ENCODE results near the gene ZFR2.

The ZFR2 gene

DNA sequence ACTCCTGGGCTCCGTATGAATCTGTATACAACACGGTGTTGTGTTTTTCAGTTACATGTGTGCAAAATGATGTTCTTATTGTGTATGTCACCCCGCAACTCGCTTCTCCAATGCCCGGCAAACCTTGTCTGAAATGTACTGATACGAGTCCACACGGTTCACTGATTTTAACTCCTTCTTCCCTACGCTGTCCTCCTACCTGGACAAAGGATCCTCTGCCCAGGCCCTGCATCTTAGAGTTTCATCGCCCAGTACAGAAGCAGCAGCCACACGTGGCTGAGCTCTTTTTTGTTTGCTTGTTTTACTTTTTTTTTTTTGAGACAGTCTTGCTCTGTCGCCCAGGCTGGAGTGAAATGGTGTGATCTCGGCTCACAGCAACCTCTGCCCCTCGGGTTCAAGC, 28.9 kb downstream of the ZFR2 start:
- H2BK5ac ChIP-seq (ENCODE audit: low read length): no peak overlapping the region
- H2BK120ac ChIP-seq (ENCODE audit: low read depth, low read length): no peak overlapping the region
- no peaks in the 10 kb centered on the region for H3K79me1 ChIP-seq (ENCODE audit: low read length)
- no peak overlapping the region for H4K8ac ChIP-seq (ENCODE audit: low read depth, low read length)
- no peak overlapping the region for H2BK15ac ChIP-seq (replicated peaks; ENCODE audit: low read depth)
- H3K27ac ChIP-seq (ENCODE audit: low read depth, low read length): no peak overlapping the region
- H3K79me2 ChIP-seq (ENCODE audit: control insufficient read depth, insufficient read depth, low read length): no peaks in the 10 kb centered on the region
- H3K56ac ChIP-seq (ENCODE audit: low read length): no peak overlapping the region
- no peak overlapping the region for H3K4me3 ChIP-seq (ENCODE audit: low read length)
- no peak overlapping the region for H3K4me2 ChIP-seq (ENCODE audit: low read length)
- H3K9ac ChIP-seq (ENCODE audit: low read length): no peak overlapping the region
- no peaks in the 10 kb centered on the region for H3K4me1 ChIP-seq (ENCODE audit: control insufficient read depth, low read depth, low read length)
- H3K18ac ChIP-seq (ENCODE audit: low read length): no peak overlapping the region
- H4K5ac ChIP-seq (ENCODE audit: low read length): no peak overlapping the region
- no peak overlapping the region for H2AK5ac ChIP-seq (ENCODE audit: low read length)
- no peaks in the 10 kb centered on the region for H3K27me3 ChIP-seq (ENCODE audit: insufficient read depth, low read length, poor library complexity)
- no CpG with 5 or more reads among the region's 13 CpGs for WGBS (ENCODE audit: extremely low coverage, insufficient coverage, low lambda C conversion rate)
- H3K36me3 ChIP-seq (ENCODE audit: control insufficient read depth, insufficient read depth, low read length): no peaks in the 10 kb centered on the region
- H3K4ac ChIP-seq (ENCODE audit: low read depth, low read length): no peak overlapping the region
- DNase-seq: no peak
- H3K23ac ChIP-seq (ENCODE audit: low read length): no peak overlapping the region

DNA sequence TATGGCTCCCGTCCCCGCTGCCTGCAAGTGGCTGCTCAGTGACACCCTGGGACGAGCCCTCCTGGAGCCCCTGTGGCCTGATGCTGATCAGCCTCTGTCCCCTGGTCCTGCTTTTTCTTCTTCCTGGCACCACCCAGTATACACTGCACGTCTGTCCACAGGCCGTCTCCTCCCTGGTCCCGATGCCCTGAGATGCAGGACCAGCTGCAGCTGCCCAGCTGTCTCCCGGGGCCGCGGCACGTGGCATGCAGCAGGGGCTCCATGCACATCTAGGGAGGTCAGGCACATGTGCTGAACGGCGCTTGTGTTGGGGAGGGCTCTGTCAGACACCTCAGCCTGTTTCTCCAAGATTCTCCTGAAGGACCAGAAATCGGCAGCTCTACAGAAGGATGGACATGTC, 30.2 kb downstream of the ZFR2 start:
- no peaks in the 10 kb centered on the region for H3K27me3 ChIP-seq (ENCODE audit: insufficient read depth, low read length, poor library complexity)
- H3K4me3 ChIP-seq (ENCODE audit: low read length): no peak overlapping the region
- H3K56ac ChIP-seq (ENCODE audit: low read length): no peak overlapping the region
- no peak for DNase-seq
- H4K5ac ChIP-seq (ENCODE audit: low read length): no peak overlapping the region
- no peak overlapping the region for H3K18ac ChIP-seq (ENCODE audit: low read length)
- H4K8ac ChIP-seq (ENCODE audit: low read depth, low read length): no peak overlapping the region
- no peak overlapping the region for H2BK120ac ChIP-seq (ENCODE audit: low read depth, low read length)
- WGBS (ENCODE audit: extremely low coverage, insufficient coverage, low lambda C conversion rate): no CpG with 5 or more reads among the region's 13 CpGs
- no peaks in the 10 kb centered on the region for H3K4me1 ChIP-seq (ENCODE audit: control insufficient read depth, low read depth, low read length)
- no peak overlapping the region for H2BK15ac ChIP-seq (replicated peaks; ENCODE audit: low read depth)
- no peak overlapping the region for H3K9ac ChIP-seq (ENCODE audit: low read length)
- no peaks in the 10 kb centered on the region for H3K79me2 ChIP-seq (ENCODE audit: control insufficient read depth, insufficient read depth, low read length)
- H3K23ac ChIP-seq (ENCODE audit: low read length): no peak overlapping the region
- H3K27ac ChIP-seq (ENCODE audit: low read depth, low read length): no peak overlapping the region
- no peak overlapping the region for H3K4me2 ChIP-seq (ENCODE audit: low read length)
- no peaks in the 10 kb centered on the region for H3K79me1 ChIP-seq (ENCODE audit: low read length)
- no peak overlapping the region for H2AK5ac ChIP-seq (ENCODE audit: low read length)
- H3K4ac ChIP-seq (ENCODE audit: low read depth, low read length): no peak overlapping the region
- no peaks in the 10 kb centered on the region for H3K36me3 ChIP-seq (ENCODE audit: control insufficient read depth, insufficient read depth, low read length)
- H2BK5ac ChIP-seq (ENCODE audit: low read length): no peak overlapping the region

DNA sequence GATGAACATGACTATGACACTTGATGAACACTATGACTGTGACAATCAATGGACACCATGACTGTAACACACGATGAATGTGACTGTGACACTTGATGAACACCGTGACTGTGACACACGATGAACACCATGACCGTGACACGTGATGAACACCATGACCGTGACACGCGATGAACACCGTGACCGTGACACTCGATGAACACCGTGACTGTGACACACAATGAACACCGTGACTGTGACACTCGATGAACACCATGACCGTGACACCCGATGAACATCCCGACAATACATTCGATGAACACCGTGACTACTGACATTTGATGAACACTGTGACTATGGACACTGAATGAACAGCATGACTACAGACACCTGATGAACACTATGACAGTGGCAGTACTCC, 30.9 kb downstream of the ZFR2 start:
- Histone ChIP-seq H3K18ac (ENCODE audit: low read length) (no peak overlapping the region), H2BK15ac (replicated peaks; ENCODE audit: low read depth) (no peak overlapping the region), H3K23ac (ENCODE audit: low read length) (no peak overlapping the region), H3K27ac (ENCODE audit: low read depth, low read length) (no peak overlapping the region), H3K27me3 (ENCODE audit: insufficient read depth, low read length, poor library complexity) (no peaks in the 10 kb centered on the region), H4K5ac (ENCODE audit: low read length) (no peak overlapping the region), H2BK5ac (ENCODE audit: low read length) (no peak overlapping the region), H2AK5ac (ENCODE audit: low read length) (no peak overlapping the region), H3K79me2 (ENCODE audit: control insufficient read depth, insufficient read depth, low read length) (no peaks in the 10 kb centered on the region), H3K9ac (ENCODE audit: low read length) (no peak overlapping the region), H4K8ac (ENCODE audit: low read depth, low read length) (no peak overlapping the region), H3K4ac (ENCODE audit: low read depth, low read length) (no peak overlapping the region), H3K4me3 (ENCODE audit: low read length) (no peak overlapping the region), H3K4me1 (ENCODE audit: control insufficient read depth, low read depth, low read length) (no peaks in the 10 kb centered on the region), H2BK120ac (ENCODE audit: low read depth, low read length) (no peak overlapping the region), H3K56ac (ENCODE audit: low read length) (no peak overlapping the region), H3K79me1 (ENCODE audit: low read length) (no peaks in the 10 kb centered on the region), H3K36me3 (ENCODE audit: control insufficient read depth, insufficient read depth, low read length) (no peaks in the 10 kb centered on the region), H3K4me2 (ENCODE audit: low read length) (no peak overlapping the region)
- no CpG with 5 or more reads among the region's 19 CpGs for WGBS (ENCODE audit: extremely low coverage, insufficient coverage, low lambda C conversion rate)
- no peak for DNase-seq

DNA sequence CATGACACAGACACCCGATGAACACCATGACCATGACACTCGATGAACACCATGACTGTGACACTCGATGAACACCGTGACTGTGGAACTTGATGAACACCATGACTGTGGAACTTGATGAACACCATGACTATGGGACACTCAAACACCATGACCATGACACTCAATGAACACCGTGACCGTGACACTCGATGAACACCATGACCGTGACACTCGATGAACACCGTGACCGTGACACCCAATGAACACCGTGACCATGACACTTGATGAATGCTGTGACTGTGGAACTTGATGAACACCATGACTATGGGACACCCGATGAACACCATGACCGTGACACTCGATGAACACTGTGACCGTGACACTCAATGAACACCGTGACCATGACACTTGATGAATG, 31.5 kb downstream of the ZFR2 start:
- Histone ChIP-seq H3K36me3 (ENCODE audit: control insufficient read depth, insufficient read depth, low read length) (no peaks in the 10 kb centered on the region), H3K79me2 (ENCODE audit: control insufficient read depth, insufficient read depth, low read length) (no peaks in the 10 kb centered on the region), H3K79me1 (ENCODE audit: low read length) (no peaks in the 10 kb centered on the region), H3K4me2 (ENCODE audit: low read length) (no peak overlapping the region), H2BK15ac (replicated peaks; ENCODE audit: low read depth) (no peak overlapping the region), H3K4me1 (ENCODE audit: control insufficient read depth, low read depth, low read length) (no peaks in the 10 kb centered on the region), H3K4me3 (ENCODE audit: low read length) (no peak overlapping the region), H4K8ac (ENCODE audit: low read depth, low read length) (no peak overlapping the region), H2BK120ac (ENCODE audit: low read depth, low read length) (no peak overlapping the region), H3K9ac (ENCODE audit: low read length) (no peak overlapping the region), H3K4ac (ENCODE audit: low read depth, low read length) (no peak overlapping the region), H4K5ac (ENCODE audit: low read length) (no peak overlapping the region), H3K27me3 (ENCODE audit: insufficient read depth, low read length, poor library complexity) (no peaks in the 10 kb centered on the region), H3K27ac (ENCODE audit: low read depth, low read length) (no peak overlapping the region), H3K23ac (ENCODE audit: low read length) (no peak overlapping the region), H2BK5ac (ENCODE audit: low read length) (no peak overlapping the region), H3K56ac (ENCODE audit: low read length) (no peak overlapping the region), H3K18ac (ENCODE audit: low read length) (no peak overlapping the region), H2AK5ac (ENCODE audit: low read length) (no peak overlapping the region)
- no peak for DNase-seq
- WGBS (ENCODE audit: extremely low coverage, insufficient coverage, low lambda C conversion rate): no CpG with 5 or more reads among the region's 17 CpGs

DNA sequence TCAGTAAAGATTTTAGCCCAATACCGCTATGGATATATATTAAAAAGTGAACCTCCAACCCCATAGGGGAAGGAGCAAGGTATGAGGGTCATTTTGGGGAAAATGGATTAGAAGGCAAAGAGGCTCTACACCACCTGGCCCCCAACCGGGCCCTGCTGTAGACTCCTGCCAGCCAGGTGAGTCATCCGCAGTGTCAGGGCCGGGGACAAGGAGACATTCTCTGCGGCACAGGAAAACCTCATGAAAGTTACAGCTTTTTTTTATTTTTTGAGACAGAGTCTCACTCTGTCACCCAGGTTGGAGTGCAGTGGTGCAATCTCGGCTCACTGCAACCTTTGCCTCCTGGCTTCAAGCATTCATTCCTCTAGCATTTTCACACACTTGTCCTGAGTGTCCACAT, 32.0 kb downstream of the ZFR2 start:
- Histone ChIP-seq H2BK120ac (ENCODE audit: low read depth, low read length) (no peak overlapping the region), H4K5ac (ENCODE audit: low read length) (no peak overlapping the region), H3K79me2 (ENCODE audit: control insufficient read depth, insufficient read depth, low read length) (no peaks in the 10 kb centered on the region), H3K79me1 (ENCODE audit: low read length) (no peaks in the 10 kb centered on the region), H3K4ac (ENCODE audit: low read depth, low read length) (no peak overlapping the region), H2BK15ac (replicated peaks; ENCODE audit: low read depth) (no peak overlapping the region), H3K4me1 (ENCODE audit: control insufficient read depth, low read depth, low read length) (no peaks in the 10 kb centered on the region), H2AK5ac (ENCODE audit: low read length) (no peak overlapping the region), H3K27ac (ENCODE audit: low read depth, low read length) (no peak overlapping the region), H3K18ac (ENCODE audit: low read length) (no peak overlapping the region), H3K9ac (ENCODE audit: low read length) (no peak overlapping the region), H3K36me3 (ENCODE audit: control insufficient read depth, insufficient read depth, low read length) (no peaks in the 10 kb centered on the region), H2BK5ac (ENCODE audit: low read length) (no peak overlapping the region), H3K27me3 (ENCODE audit: insufficient read depth, low read length, poor library complexity) (no peaks in the 10 kb centered on the region), H3K23ac (ENCODE audit: low read length) (no peak overlapping the region), H3K56ac (ENCODE audit: low read length) (no peak overlapping the region), H3K4me3 (ENCODE audit: low read length) (no peak overlapping the region), H4K8ac (ENCODE audit: low read depth, low read length) (no peak overlapping the region), H3K4me2 (ENCODE audit: low read length) (no peak overlapping the region)
- WGBS (ENCODE audit: extremely low coverage, insufficient coverage, low lambda C conversion rate): no CpG with 5 or more reads among the region's 6 CpGs
- no peak for DNase-seq

DNA sequence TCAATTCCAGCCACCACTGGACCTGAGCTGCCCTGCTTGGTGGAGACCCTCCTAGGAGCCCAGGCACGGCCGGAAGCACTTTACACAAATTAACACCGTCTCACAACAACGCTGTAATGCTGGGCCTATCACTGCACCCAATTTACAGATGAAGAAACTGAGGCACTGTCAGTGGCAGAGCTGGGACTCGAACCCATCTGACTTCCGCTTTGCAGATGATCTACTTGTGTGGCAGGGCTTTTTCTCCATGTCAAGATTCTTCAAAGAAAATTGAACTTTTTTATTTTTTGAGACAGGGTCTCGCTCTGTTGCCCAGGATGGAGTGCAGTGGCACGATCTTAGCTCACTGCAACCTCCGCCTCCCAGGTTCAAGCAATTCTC, 33.8 kb downstream of the ZFR2 start:
- Histone ChIP-seq H3K4ac (ENCODE audit: low read depth, low read length) (no peak overlapping the region), H3K18ac (ENCODE audit: low read length) (no peak overlapping the region), H3K36me3 (ENCODE audit: control insufficient read depth, insufficient read depth, low read length) (no peaks in the 10 kb centered on the region), H2AK5ac (ENCODE audit: low read length) (no peak overlapping the region), H2BK120ac (ENCODE audit: low read depth, low read length) (no peak overlapping the region), H3K4me1 (ENCODE audit: control insufficient read depth, low read depth, low read length) (no peaks in the 10 kb centered on the region), H4K8ac (ENCODE audit: low read depth, low read length) (no peak overlapping the region), H3K27ac (ENCODE audit: low read depth, low read length) (no peak overlapping the region), H3K4me2 (ENCODE audit: low read length) (no peak overlapping the region), H3K9ac (ENCODE audit: low read length) (no peak overlapping the region), H3K27me3 (ENCODE audit: insufficient read depth, low read length, poor library complexity) (no peaks in the 10 kb centered on the region), H2BK15ac (replicated peaks; ENCODE audit: low read depth) (no peak overlapping the region), H4K5ac (ENCODE audit: low read length) (no peak overlapping the region), H3K4me3 (ENCODE audit: low read length) (no peak overlapping the region), H3K79me1 (ENCODE audit: low read length) (no peaks in the 10 kb centered on the region), H2BK5ac (ENCODE audit: low read length) (no peak overlapping the region), H3K79me2 (ENCODE audit: control insufficient read depth, insufficient read depth, low read length) (no peaks in the 10 kb centered on the region), H3K56ac (ENCODE audit: low read length) (no peak overlapping the region), H3K23ac (ENCODE audit: low read length) (no peak overlapping the region)
- no peak for DNase-seq
- no CpG with 5 or more reads among the region's 9 CpGs for WGBS (ENCODE audit: extremely low coverage, insufficient coverage, low lambda C conversion rate)
